HCT116 (cell line): ENCODE results near the gene ANKLE1. TPM values are rescaled to one million over a fixed set of nuclear protein-coding genes. Genes with fewer than 3 reads are reported as not detected.

Experiments used
- ATAC-seq: fragments of 200-7000 bp; cut with Tn5 transposase; 2 replicates; pipeline ENCODE4 v1.9.1; 2020; ENCODE audit warnings: mild to moderate bottlenecking, moderate library complexity
- BruUV-seq: library from RNA; stranded (reverse); fragments of 400-500 nt; replicated peaks from 2 replicates; lab custom pipeline; 2021; lab: Mats Ljungman, UMichigan
- CTCF ChIA-PET: fragments of 300-600 bp; sonication (Branson Sonifier 250); formaldehyde crosslinking; loops from one replicate; lab custom pipeline; 2021; ENCODE audit warnings: antibody characterized with exemption; lab: Charles Lee
- POLR2A ChIA-PET: fragments of 300-600, 350-600 bp; sonication (Branson Sonifier 250); formaldehyde crosslinking; loops from one replicate; lab custom pipeline; 2021; ENCODE audit warnings: antibody characterized with exemption; lab: Charles Lee
- RAD21 ChIA-PET, 2 experiments: fragments of 300-600 bp; sonication (Branson Sonifier 250); formaldehyde crosslinking; loops; one replicate each; lab custom pipeline; 2023; ENCODE audit warnings: low total read pairs in 2 of 2; ENCODE audit not compliant: uncharacterized antibody in 2 of 2, unreplicated experiment in 2 of 2, low non-redundant PET in 1 of 2; lab: Charles Lee
- DNase-seq: peaks from one replicate; pipeline ENCODE4 v3.0.0-alpha.2; 2010; ENCODE audit warnings: low read depth, low spot score
- H2AFZ ChIP-seq: fragments of 200-600 bp; shearing (Covaris generic), sonication (generic); 2 replicates; pipeline ENCODE4 v1.6.1; 2017; ENCODE audit warnings: low read depth, mixed run types, mixed read lengths, antibody characterized with exemption, low read length; ENCODE audit not compliant: poor library complexity, severe bottlenecking
- H3K27ac ChIP-seq: 2 replicates; pipeline ENCODE4 v1.5.1; 2012; ENCODE audit warnings: low read depth, low read length
- H3K27me3 ChIP-seq: fragments of 200-600 bp; sonication (generic); 2 replicates; pipeline ENCODE4 v1.6.1; 2016; ENCODE audit warnings: mixed run types, low read length, mixed read lengths; ENCODE audit not compliant: insufficient read depth
- H3K36me3 ChIP-seq, 2 experiments: fragments of 200-500 bp in 1 of 2; fragments of 200-600 bp in 1 of 2; sonication (Bioruptor generic) in 1 of 2; sonication (generic) in 1 of 2; 2 replicates each; pipeline versions ENCODE4 v1.5.1 to v1.6.1; 2014 to 2016; ENCODE audit warnings: low read length in 2 of 2, inconsistent platforms in 1 of 2, mixed read lengths in 1 of 2, mixed run types in 1 of 2; ENCODE audit not compliant: insufficient read depth in 2 of 2, control insufficient read depth in 1 of 2
- H3K4me1 ChIP-seq, 2 experiments: fragments of 200-600 bp in 1 of 2; sonication (generic) in 1 of 2; 2 replicates each; pipeline versions ENCODE4 v1.5.1 to v1.6.1; 2012 to 2017; ENCODE audit warnings: low read length in 2 of 2, inconsistent platforms in 1 of 2, mild to moderate bottlenecking in 1 of 2, mixed read lengths in 1 of 2, mixed run types in 1 of 2, moderate library complexity in 1 of 2; ENCODE audit not compliant: insufficient read depth in 2 of 2, control insufficient read depth in 1 of 2
- H3K4me2 ChIP-seq: fragments of 200-600 bp; sonication (generic); 2 replicates; pipeline ENCODE4 v1.6.1; 2017; ENCODE audit warnings: mixed run types, low read length, mixed read lengths
- H3K4me3 ChIP-seq, 2 experiments: fragments of 200-600 bp in 1 of 2; sonication (generic) in 1 of 2; replicated peaks in 1 of 2; 2 replicates each; pipeline ENCODE4 v1.5.1; 2011 to 2016; ENCODE audit warnings: low read length in 2 of 2, control low read depth in 1 of 2, low read depth in 1 of 2, mild to moderate bottlenecking in 1 of 2, mixed read lengths in 1 of 2, mixed run types in 1 of 2
- H3K79me2 ChIP-seq: fragments of 200-600 bp; sonication (generic); 2 replicates; pipeline ENCODE4 v1.6.1; 2017; ENCODE audit warnings: mild to moderate bottlenecking, mixed run types, low read length, moderate library complexity, mixed read lengths; ENCODE audit not compliant: insufficient read depth
- H3K9ac ChIP-seq: fragments of 200-600 bp; sonication (generic); 2 replicates; pipeline ENCODE4 v1.6.1; 2016; ENCODE audit warnings: low read length, mixed read lengths
- H3K9me2 ChIP-seq: fragments of 200-600 bp; sonication (generic), shearing (Covaris generic); 2 replicates; pipeline ENCODE4 v1.6.1; 2017; ENCODE audit warnings: mixed run types, mild to moderate bottlenecking, moderate library complexity; ENCODE audit not compliant: insufficient read depth
- H3K9me3 ChIP-seq, 2 experiments: fragments of 200-500 bp in 1 of 2; fragments of 200-600 bp in 1 of 2; sonication (Bioruptor generic) in 1 of 2; sonication (generic) in 1 of 2; 2 replicates each; pipeline ENCODE4 v1.6.1; 2014 to 2017; ENCODE audit warnings: low read length in 2 of 2, mixed read lengths in 2 of 2, inconsistent platforms in 1 of 2, low read depth in 1 of 2, mild to moderate bottlenecking in 1 of 2, mixed run types in 1 of 2, moderate library complexity in 1 of 2; ENCODE audit not compliant: control insufficient read depth in 1 of 2, insufficient read depth in 1 of 2
- H4K20me1 ChIP-seq: fragments of 200-600 bp; sonication (generic), shearing (Covaris generic); 2 replicates; pipeline ENCODE4 v1.6.1; 2017; ENCODE audit warnings: mixed run types, mild to moderate bottlenecking, moderate library complexity; ENCODE audit not compliant: insufficient read depth
- ATF3 ChIP-seq: IDR thresholded peaks from 2 replicates; pipeline ENCODE4 v1.6.1; 2012
- CBX3 ChIP-seq: IDR thresholded peaks from 2 replicates; pipeline ENCODE4 v1.6.1; 2012; ENCODE audit warnings: low read depth
- CEBPB ChIP-seq: IDR thresholded peaks from 2 replicates; pipeline ENCODE4 v1.6.1; 2012; ENCODE audit warnings: low read depth
- MAX ChIP-seq: IDR thresholded peaks from 2 replicates; pipeline ENCODE4 v1.6.1; 2012
- SIN3A ChIP-seq: IDR thresholded peaks from 2 replicates; pipeline ENCODE4 v1.6.1; 2012; ENCODE audit warnings: low read depth
- SRF ChIP-seq: IDR thresholded peaks from 2 replicates; pipeline ENCODE4 v1.6.1; 2012; ENCODE audit warnings: low read depth
- ZBTB33 ChIP-seq: IDR thresholded peaks from 2 replicates; pipeline ENCODE4 v1.6.1; 2011; ENCODE audit warnings: mild to moderate bottlenecking, low read length, moderate library complexity; ENCODE audit not compliant: insufficient replicate concordance; ENCODE audit errors: extremely low read depth
- ZFX ChIP-seq: fragments of 450-650 bp; IDR thresholded peaks from 2 replicates; pipeline ENCODE4 v1.6.1; 2017
- intact Hi-C: fragments of 100-400 bp; cut with micrococcal nuclease; formaldehyde crosslinking; loops from 2 replicates; pipeline ENCODE4 v1.10.0; 2022
- total RNA-seq: library from RNA; stranded (reverse); gene quantifications from one replicate; pipeline ENCODE4 v1.2.1, GENCODE V29; 2021; ENCODE audit not compliant: unreplicated experiment

The ANKLE1 gene
- total RNA-seq, 1 experiment from 2014 or later = 14.8 TPM

GRCh38 chr19:17329366-17330261, 47.9 kb downstream of the ANKLE1 start:
- H3K27me3 ChIP-seq = no peaks in the 10 kb centered on the region
- no peaks in the 10 kb centered on the region for H3K9me2 ChIP-seq
- POLR2A ChIA-PET = no interaction called here
- intact Hi-C loops = no loop called here
- no peaks in the 10 kb centered on the region for H3K36me3 ChIP-seq
- H3K9ac ChIP-seq = no peak overlapping the region
- H4K20me1 ChIP-seq = no peaks in the 10 kb centered on the region
- H3K27ac ChIP-seq = peak overlapping the region; percentile 52; the same call in 1 of the 2 replicates
- no peak for ATAC-seq
- no peak overlapping the region for H2AFZ ChIP-seq
- no peak for DNase-seq
- RAD21 ChIA-PET = no interaction called here
- CTCF ChIA-PET = no interaction called here
- BruUV-seq = no TSS peak
- no peak overlapping the region for H3K4me2 ChIP-seq
- peaks cover 5% of the 10 kb centered on the region; the same call in 1 of the 2 replicates for H3K79me2 ChIP-seq
- TF ChIP-seq SRF (no peak), ZFX (no peak), CEBPB (no peak), ZBTB33 (no peak), ATF3 (no peak), SIN3A (no peak), MAX (no peak), CBX3 (no peak)
- peaks cover 16 to 39% of the 10 kb centered on the region in 2 experiments for H3K4me1 ChIP-seq
- no peak overlapping the region for H3K4me3 ChIP-seq
- no peaks in the 10 kb centered on the region for H3K9me3 ChIP-seq
